A549 (cell line): Measurements from ENCODE around the gene MYO1B. TPM values are rescaled to one million over a fixed set of nuclear protein-coding genes. Genes with fewer than 3 reads are reported as not detected.

ENCODE experiments used
- ATAC-seq, 2 experiments: fragments of 200-7000 bp in 1 of 2; fragments of >200 bp in 1 of 2; cut with Nextera tagmentation in 1 of 2; cut with Tn5 transposase in 1 of 2; 3 replicates each; pipeline versions ENCODE4 v1.8.0 to v1.9.1; 2018 to 2020; ENCODE audit warnings: mild to moderate bottlenecking in 1 of 2, moderate library complexity in 1 of 2
- CTCF ChIA-PET: fragments of 300-600 bp; sonication (Branson Sonifier 250); formaldehyde crosslinking; extraction: SDS; loops from one replicate; lab custom pipeline; 2021; ENCODE audit warnings: antibody characterized with exemption, inconsistent platforms; lab: Yijun Ruan, JAX
- POLR2A ChIA-PET: fragments of 350-600 bp; formaldehyde crosslinking; extraction: SDS; loops from one replicate; lab custom pipeline; 2021; ENCODE audit warnings: antibody characterized with exemption, inconsistent platforms; lab: Yijun Ruan, JAX
- DNase-seq, 2 experiments: peaks; one replicate each; pipeline versions ENCODE4 v3.0.0 to v3.0.0-alpha.2; 2011 to 2016; ENCODE audit warnings: low read depth in 1 of 2, low spot score in 1 of 2
- FAIRE-seq: peaks from 2 replicates; lab custom pipeline; 2011; peaks lifted over from hg19 to GRCh38; lab: Jason Lieb, UNC
- H3K27ac ChIP-seq, 2 experiments: fragments of >200 bp; sonication (Bioruptor Twin); formaldehyde crosslinking; 3 replicates each; pipeline ENCODE4 v1.5.1; 2016 to 2017
- H3K4me1 ChIP-seq: fragments of >200 bp; sonication (Bioruptor Twin); formaldehyde crosslinking; 3 replicates; pipeline ENCODE4 v1.6.1; 2016
- H3K4me2 ChIP-seq: fragments of >200 bp; sonication (Bioruptor Twin); formaldehyde crosslinking; 3 replicates; pipeline ENCODE4 v1.6.1; 2016
- H3K4me3 ChIP-seq: fragments of >200 bp; sonication (Bioruptor Twin); formaldehyde crosslinking; 3 replicates; pipeline ENCODE4 v1.5.1; 2016
- H3K9me3 ChIP-seq: fragments of >200 bp; sonication (Bioruptor Twin); formaldehyde crosslinking; 3 replicates; pipeline ENCODE4 v1.6.1; 2016
- BHLHE40 ChIP-seq: IDR thresholded peaks from 2 replicates; pipeline ENCODE4 v1.6.1; 2012; ENCODE audit warnings: low read depth, low read length, inconsistent platforms
- CBX8 ChIP-seq: fragments of 200-600 bp; sonication (generic); IDR thresholded peaks from 2 replicates; pipeline ENCODE4 v1.6.1; 2016
- CHD4 ChIP-seq: fragments of 200-600 bp; sonication (generic); IDR thresholded peaks from 2 replicates; pipeline ENCODE4 v1.6.1; 2016; ENCODE audit warnings: antibody characterized with exemption, mild to moderate bottlenecking, borderline replicate concordance
- EHF ChIP-seq: fragments of 250-450 bp; sonication (Bioruptor Pico); IDR thresholded peaks from 2 replicates; pipeline ENCODE4 v1.5.0; 2020; ENCODE audit warnings: mild to moderate bottlenecking
- EHMT2 ChIP-seq: fragments of 200-600 bp; sonication (generic); IDR thresholded peaks from 2 replicates; pipeline ENCODE4 v1.6.1; 2016; ENCODE audit warnings: antibody characterized with exemption, low read depth, mild to moderate bottlenecking, moderate library complexity
- FOSL2 ChIP-seq, 2 experiments: fragments of 450-650 bp in 1 of 2; fragments of >200 bp in 1 of 2; sonication (Bioruptor Twin) in 1 of 2; formaldehyde crosslinking; IDR thresholded peaks; 2 replicates each; pipeline versions ENCODE4 v1.5.0 to v1.6.1; 2016 to 2020; ENCODE audit warnings: mild to moderate bottlenecking in 1 of 2, moderate library complexity in 1 of 2
- FOXS1 ChIP-seq: fragments of 250-450 bp; sonication (Bioruptor Pico); IDR thresholded peaks from 2 replicates; pipeline ENCODE4 v1.5.0; 2020; ENCODE audit warnings: mild to moderate bottlenecking, moderate library complexity
- HDAC2 ChIP-seq: fragments of 200-600 bp; sonication (generic); IDR thresholded peaks from 2 replicates; pipeline ENCODE4 v1.6.1; 2016
- JUN ChIP-seq, 2 experiments: fragments of >200 bp; sonication (Bioruptor Twin); formaldehyde crosslinking; IDR thresholded peaks; 2 replicates in 1 of 2; 3 replicates in 1 of 2; pipeline ENCODE4 v1.6.1; 2016 to 2017
- KDM1A ChIP-seq: fragments of 200-600 bp; sonication (generic); IDR thresholded peaks from 2 replicates; pipeline ENCODE4 v1.6.1; 2016; ENCODE audit warnings: low read depth, mild to moderate bottlenecking
- KDM5A ChIP-seq: fragments of 200-600 bp; sonication (generic); IDR thresholded peaks from 2 replicates; pipeline ENCODE4 v1.6.1; 2016; ENCODE audit warnings: antibody characterized with exemption, mild to moderate bottlenecking
- MYC ChIP-seq: IDR thresholded peaks from 2 replicates; pipeline ENCODE4 v1.6.1; 2012; ENCODE audit warnings: mild to moderate bottlenecking, inconsistent platforms, low read length, improper control_type of control experiment, borderline replicate concordance
- NFE2L2 ChIP-seq: fragments of 150-350 bp; conservative IDR thresholded peaks from 2 replicates; pipeline ENCODE4 v1.6.1; 2014; ENCODE audit warnings: low read length
- NR3C1 ChIP-seq: fragments of >200 bp; sonication (Bioruptor Twin); formaldehyde crosslinking; IDR thresholded peaks from 3 replicates; pipeline ENCODE4 v1.6.1; 2017
- POLR2AphosphoS2 ChIP-seq: conservative IDR thresholded peaks from 2 replicates; pipeline ENCODE4 v1.6.1; 2012; ENCODE audit warnings: low read length, improper control_type of control experiment, inconsistent platforms
- RFX5 ChIP-seq: fragments of 450-650 bp; IDR thresholded peaks from 2 replicates; pipeline ENCODE4 v1.7.1; 2014; ENCODE audit warnings: antibody characterized with exemption, mild to moderate bottlenecking, moderate library complexity
- RNF2 ChIP-seq: fragments of 200-600 bp; sonication (generic); IDR thresholded peaks from 2 replicates; pipeline ENCODE4 v1.6.1; 2016; ENCODE audit warnings: low read depth, mild to moderate bottlenecking, antibody characterized with exemption, moderate library complexity, borderline replicate concordance
- SREBF2 ChIP-seq: fragments of 450-650 bp; IDR thresholded peaks from 2 replicates; pipeline ENCODE4 v1.6.1; 2014; ENCODE audit warnings: mild to moderate bottlenecking, moderate library complexity
- TFCP2L1 ChIP-seq: fragments of 250-450 bp; sonication (Bioruptor Pico); IDR thresholded peaks from 2 replicates; pipeline ENCODE4 v1.5.0; 2021; ENCODE audit warnings: mild to moderate bottlenecking
- ZFP36 ChIP-seq: fragments of 450-650 bp; IDR thresholded peaks from 2 replicates; pipeline ENCODE4 v1.6.1; 2014; ENCODE audit warnings: borderline replicate concordance; ENCODE audit not compliant: partially characterized antibody
- ZSCAN20 ChIP-seq: fragments of 250-450 bp; sonication (Bioruptor Pico); IDR thresholded peaks from 2 replicates; pipeline ENCODE4 v1.8.0; 2022; ENCODE audit warnings: mild to moderate bottlenecking, moderate library complexity
- WGBS: methylation state at CpG from one replicate; pipeline ENCODE4 v1.1.6; 2017; ENCODE audit errors: missing lambda C conversion rate; 5-methylcytosine and 5-hydroxymethylcytosine counted together
- polyA plus RNA-seq, 4 experiments: library from polyadenylated mRNA; depleted of rRNA in 3 of 4; stranded (reverse); fragments of >200 nt; fragmentation: RNase III in 1 of 4; extraction: RNeasy Plus Mini Kit Qiagen cat#74134 plus additional on column Dnase treatment in 1 of 4; gene quantifications; 2 replicates in 3 of 4; 3 replicates in 1 of 4; pipeline ENCODE4 v1.2.3, GENCODE V29; 2011 to 2017
- TF ChIP-seq, protein P1 (sequence below): fragments of >200 bp; sonication (Bioruptor Twin); formaldehyde crosslinking; IDR thresholded peaks from 3 replicates; pipeline ENCODE4 v1.5.1; 2016
- TF ChIP-seq, protein P2 (sequence below): fragments of 450-650 bp; IDR thresholded peaks from 2 replicates; pipeline ENCODE4 v1.6.1; 2014; ENCODE audit warnings: antibody characterized with exemption
- TF ChIP-seq, protein P3 (sequence below): fragments of 150-350 bp; IDR thresholded peaks from 2 replicates; pipeline ENCODE4 v1.6.1; 2014; ENCODE audit warnings: low read depth, mild to moderate bottlenecking, low read length

MYO1B gene
- polyA plus RNA-seq, 2 of the 4 experiments (the other 2 are of a cell fraction), result 77.7 to 159 TPM

DNA sequence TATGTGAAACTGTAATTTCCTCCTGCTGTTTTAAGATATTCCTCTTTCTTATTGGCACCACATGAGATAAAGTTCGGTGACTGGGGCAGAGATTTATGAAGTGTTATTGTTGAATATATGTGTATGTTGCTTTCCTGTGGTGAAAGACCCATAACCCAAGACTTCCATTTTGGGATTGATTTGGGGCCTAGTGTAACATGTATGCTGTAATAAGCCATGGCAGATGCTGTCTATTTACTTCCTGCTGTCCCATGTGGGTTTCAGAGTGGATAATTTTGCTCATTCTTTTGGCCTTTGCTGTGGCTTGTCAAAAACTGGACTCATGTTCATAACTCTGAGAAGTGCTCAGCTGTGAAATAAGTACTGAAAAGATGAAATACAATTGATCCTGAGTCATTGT, 10.8 kb upstream of the MYO1B start:
- no peak for FAIRE-seq

DNA sequence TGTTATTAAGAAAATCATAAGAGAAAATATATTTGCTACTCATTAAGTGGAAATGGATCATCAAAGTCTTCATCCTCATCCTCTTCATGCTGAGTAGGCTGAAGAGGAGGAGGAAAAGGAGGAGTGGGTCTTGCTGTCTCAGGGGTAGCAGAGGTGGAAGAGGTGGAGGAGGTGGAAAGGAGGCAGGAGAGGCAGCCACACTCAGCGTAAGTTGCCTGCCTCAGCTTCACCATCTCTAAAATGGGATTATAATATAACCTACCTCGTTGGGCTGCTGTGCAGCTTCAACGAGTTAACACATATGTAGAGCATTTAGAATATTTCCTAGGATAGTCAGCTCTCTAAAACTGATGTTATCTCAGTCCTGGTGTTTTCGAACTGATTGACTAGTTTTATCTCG, 4.3 kb upstream of the MYO1B start:
- Histone ChIP-seq H3K4me2 (no peak overlapping the region), H3K9me3 (0 out of 3 replicates have a peak, but pooled peaks cover 3% of the 10 kb centered on the region), H3K4me3 (no peak overlapping the region)
- CTCF ChIA-PET, result no interaction called here
- FAIRE-seq, result no peak
- no peak for ATAC-seq
- DNase-seq, result no peak
- TF ChIP-seq FOXS1 (CRISPR knock-in tag), result no peak
- TF ChIP-seq, protein P1, sequence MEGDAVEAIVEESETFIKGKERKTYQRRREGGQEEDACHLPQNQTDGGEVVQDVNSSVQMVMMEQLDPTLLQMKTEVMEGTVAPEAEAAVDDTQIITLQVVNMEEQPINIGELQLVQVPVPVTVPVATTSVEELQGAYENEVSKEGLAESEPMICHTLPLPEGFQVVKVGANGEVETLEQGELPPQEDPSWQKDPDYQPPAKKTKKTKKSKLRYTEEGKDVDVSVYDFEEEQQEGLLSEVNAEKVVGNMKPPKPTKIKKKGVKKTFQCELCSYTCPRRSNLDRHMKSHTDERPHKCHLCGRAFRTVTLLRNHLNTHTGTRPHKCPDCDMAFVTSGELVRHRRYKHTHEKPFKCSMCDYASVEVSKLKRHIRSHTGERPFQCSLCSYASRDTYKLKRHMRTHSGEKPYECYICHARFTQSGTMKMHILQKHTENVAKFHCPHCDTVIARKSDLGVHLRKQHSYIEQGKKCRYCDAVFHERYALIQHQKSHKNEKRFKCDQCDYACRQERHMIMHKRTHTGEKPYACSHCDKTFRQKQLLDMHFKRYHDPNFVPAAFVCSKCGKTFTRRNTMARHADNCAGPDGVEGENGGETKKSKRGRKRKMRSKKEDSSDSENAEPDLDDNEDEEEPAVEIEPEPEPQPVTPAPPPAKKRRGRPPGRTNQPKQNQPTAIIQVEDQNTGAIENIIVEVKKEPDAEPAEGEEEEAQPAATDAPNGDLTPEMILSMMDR, result no peak
- TF ChIP-seq ZSCAN20 (CRISPR knock-in tag), result no peak
- no peak for TF ChIP-seq HDAC2
- no peak for TF ChIP-seq CHD4
- TF ChIP-seq POLR2AphosphoS2, result no peak
- TF ChIP-seq NFE2L2, result no peak
- no peak for TF ChIP-seq SREBF2
- no peak for TF ChIP-seq JUN (IDR thresholded peaks at IDR 0.05)
- TF ChIP-seq, protein P2, sequence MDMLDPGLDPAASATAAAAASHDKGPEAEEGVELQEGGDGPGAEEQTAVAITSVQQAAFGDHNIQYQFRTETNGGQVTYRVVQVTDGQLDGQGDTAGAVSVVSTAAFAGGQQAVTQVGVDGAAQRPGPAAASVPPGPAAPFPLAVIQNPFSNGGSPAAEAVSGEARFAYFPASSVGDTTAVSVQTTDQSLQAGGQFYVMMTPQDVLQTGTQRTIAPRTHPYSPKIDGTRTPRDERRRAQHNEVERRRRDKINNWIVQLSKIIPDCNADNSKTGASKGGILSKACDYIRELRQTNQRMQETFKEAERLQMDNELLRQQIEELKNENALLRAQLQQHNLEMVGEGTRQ, result no peak
- no peak for TF ChIP-seq EHMT2
- no peak for TF ChIP-seq KDM5A
- no peak for TF ChIP-seq RFX5
- no peak for TF ChIP-seq MYC
- TF ChIP-seq, all 56 proteins: peak for 0
- no peak overlapping the region for H3K27ac ChIP-seq
- WGBS, result 78% methylated on average over 5 of the region's 5 CpGs
- POLR2A ChIA-PET, result no interaction called here
- H3K4me1 ChIP-seq, result 0 out of 3 replicates have a peak, but pooled peaks cover 4% of the 10 kb centered on the region

More for the DNA sequence above, 10.8 kb upstream of the MYO1B start:
- TF ChIP-seq, protein P1, result no peak
- TF ChIP-seq NR3C1, result no peak
- TF ChIP-seq, all 56 proteins: peak for 0
- ATAC-seq (no peak), DNase-seq (no peak)
- POLR2A ChIA-PET, result no interaction called here
- no peak overlapping the region for H3K4me3 ChIP-seq
- H3K4me1 ChIP-seq, result no peaks in the 10 kb centered on the region
- no peak overlapping the region for H3K27ac ChIP-seq
- H3K9me3 ChIP-seq, result 0 out of 3 replicates have a peak, but pooled peaks cover 4% of the 10 kb centered on the region
- H3K4me2 ChIP-seq, result no peak overlapping the region
- CTCF ChIA-PET, result interaction anchor here (1.4 kb wide), 1 partner anchor 287 kb away, joined by 4 read pairs; no protein-coding TSS in a partner anchor
- 98% methylated on average over 1 of the region's 1 CpG for WGBS

DNA sequence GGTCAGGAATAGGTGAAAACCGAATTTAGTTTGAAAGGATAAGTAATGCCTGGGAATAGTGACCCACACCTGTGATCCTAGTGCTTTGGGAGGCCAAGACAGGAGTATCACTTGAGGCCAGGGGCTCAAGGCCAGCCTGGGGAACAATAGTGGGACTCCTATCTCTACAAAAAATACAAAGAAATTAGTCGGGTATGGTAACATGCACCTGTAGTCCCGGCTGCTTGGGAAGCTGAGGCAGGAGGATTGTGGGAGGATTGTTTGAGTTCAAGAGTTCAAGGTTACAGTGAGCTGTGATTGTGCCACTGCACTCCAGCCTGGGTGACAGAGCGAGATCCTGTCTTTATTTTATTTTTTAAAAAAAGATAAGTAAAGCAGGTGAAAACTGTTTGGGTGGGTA, 3.8 kb upstream of the MYO1B start:
- H3K9me3 ChIP-seq, result 0 out of 3 replicates have a peak, but pooled peaks cover 3% of the 10 kb centered on the region
- WGBS, result 82% methylated on average over 4 of the region's 4 CpGs
- FAIRE-seq, result no peak
- CTCF ChIA-PET, result no interaction called here
- H3K4me1 ChIP-seq, result 0 out of 3 replicates have a peak, but pooled peaks cover 4% of the 10 kb centered on the region
- POLR2A ChIA-PET, result no interaction called here
- no peak for DNase-seq
- no peak overlapping the region for H3K27ac ChIP-seq
- H3K4me2 ChIP-seq, result no peak overlapping the region
- no peak overlapping the region for H3K4me3 ChIP-seq
- no peak for ATAC-seq
- TF ChIP-seq, protein P1, result no peak
- no peak for TF ChIP-seq MYC
- no peak for TF ChIP-seq TFCP2L1 (CRISPR knock-in tag)
- TF ChIP-seq ZFP36, result no peak
- no peak for TF ChIP-seq KDM1A
- no peak for TF ChIP-seq RNF2
- TF ChIP-seq EHF (CRISPR knock-in tag), result no peak
- no peak for TF ChIP-seq FOSL2 (IDR thresholded peaks at IDR 0.05)
- no peak for TF ChIP-seq FOSL2 (CRISPR knock-in tag; IDR thresholded peaks at IDR 0.05)
- TF ChIP-seq CBX8, result no peak
- TF ChIP-seq, protein P3, sequence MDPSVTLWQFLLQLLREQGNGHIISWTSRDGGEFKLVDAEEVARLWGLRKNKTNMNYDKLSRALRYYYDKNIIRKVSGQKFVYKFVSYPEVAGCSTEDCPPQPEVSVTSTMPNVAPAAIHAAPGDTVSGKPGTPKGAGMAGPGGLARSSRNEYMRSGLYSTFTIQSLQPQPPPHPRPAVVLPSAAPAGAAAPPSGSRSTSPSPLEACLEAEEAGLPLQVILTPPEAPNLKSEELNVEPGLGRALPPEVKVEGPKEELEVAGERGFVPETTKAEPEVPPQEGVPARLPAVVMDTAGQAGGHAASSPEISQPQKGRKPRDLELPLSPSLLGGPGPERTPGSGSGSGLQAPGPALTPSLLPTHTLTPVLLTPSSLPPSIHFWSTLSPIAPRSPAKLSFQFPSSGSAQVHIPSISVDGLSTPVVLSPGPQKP, result no peak
- no peak for TF ChIP-seq BHLHE40
